ENCODE measurements around the gene DDX46.

DNA sequence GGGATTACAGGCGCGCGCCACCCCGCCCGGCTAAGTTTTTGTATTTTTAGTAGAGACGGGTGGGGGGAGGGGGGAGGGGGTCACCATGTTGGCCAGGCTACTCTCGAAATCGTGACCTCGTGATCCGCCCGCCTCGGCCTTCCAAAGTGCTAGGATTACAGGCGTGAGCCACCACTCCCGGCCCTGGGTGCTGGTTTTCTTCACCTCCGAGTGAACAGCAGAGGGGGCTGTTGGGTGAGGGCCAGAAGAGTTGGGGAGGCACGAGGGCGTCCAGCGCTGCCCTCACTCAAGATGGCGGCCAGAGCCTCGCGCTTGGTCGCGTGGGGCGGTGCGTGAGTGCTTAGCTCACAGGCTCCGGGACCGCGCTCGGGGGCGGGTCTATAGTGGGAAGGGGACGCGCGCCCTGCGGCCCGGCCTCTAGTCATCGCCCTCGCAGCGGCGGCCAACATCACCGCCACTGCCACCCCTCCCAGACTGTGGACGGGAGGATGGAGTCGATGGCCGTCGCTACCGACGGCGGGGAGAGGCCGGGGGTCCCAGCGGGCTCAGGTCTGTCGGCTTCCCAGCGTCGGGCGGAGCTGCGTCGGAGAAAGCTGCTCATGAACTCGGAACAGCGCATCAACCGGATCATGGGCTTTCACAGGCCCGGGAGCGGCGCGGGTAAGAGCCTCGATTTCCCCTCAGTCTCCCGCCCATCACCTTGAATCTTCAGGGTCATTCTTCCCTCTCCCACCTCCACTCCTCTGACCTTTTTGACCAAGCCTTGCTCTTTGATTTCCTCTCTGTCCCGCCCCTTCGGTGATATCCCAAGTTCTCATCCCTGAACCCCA, 20.2 kb upstream of the DDX46 start, which contains the start of gene CAMLG:
- TF ChIP-seq, protein P1, sequence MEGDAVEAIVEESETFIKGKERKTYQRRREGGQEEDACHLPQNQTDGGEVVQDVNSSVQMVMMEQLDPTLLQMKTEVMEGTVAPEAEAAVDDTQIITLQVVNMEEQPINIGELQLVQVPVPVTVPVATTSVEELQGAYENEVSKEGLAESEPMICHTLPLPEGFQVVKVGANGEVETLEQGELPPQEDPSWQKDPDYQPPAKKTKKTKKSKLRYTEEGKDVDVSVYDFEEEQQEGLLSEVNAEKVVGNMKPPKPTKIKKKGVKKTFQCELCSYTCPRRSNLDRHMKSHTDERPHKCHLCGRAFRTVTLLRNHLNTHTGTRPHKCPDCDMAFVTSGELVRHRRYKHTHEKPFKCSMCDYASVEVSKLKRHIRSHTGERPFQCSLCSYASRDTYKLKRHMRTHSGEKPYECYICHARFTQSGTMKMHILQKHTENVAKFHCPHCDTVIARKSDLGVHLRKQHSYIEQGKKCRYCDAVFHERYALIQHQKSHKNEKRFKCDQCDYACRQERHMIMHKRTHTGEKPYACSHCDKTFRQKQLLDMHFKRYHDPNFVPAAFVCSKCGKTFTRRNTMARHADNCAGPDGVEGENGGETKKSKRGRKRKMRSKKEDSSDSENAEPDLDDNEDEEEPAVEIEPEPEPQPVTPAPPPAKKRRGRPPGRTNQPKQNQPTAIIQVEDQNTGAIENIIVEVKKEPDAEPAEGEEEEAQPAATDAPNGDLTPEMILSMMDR (conservative IDR thresholded peaks at IDR 0.05) = peak; percentile 70
- TF ChIP-seq EZH2 (IDR thresholded peaks at IDR 0.05; ENCODE audit: low read depth) = no peak
